AG04450 (cell line): Measurements from ENCODE around the gene PRLHR. TPM values are rescaled to one million over a fixed set of nuclear protein-coding genes. Genes with fewer than 3 reads are reported as not detected.

Experiments
- CTCF ChIA-PET: fragments of 300-600, 350-600 bp; formaldehyde crosslinking; extraction: SDS; loops from one replicate; lab custom pipeline; 2022; ENCODE audit warnings: antibody characterized with exemption, inconsistent platforms; lab: Charles Lee
- POLR2A ChIA-PET: fragments of 350-600 bp; formaldehyde crosslinking; extraction: SDS; loops from one replicate; lab custom pipeline; 2021; ENCODE audit warnings: antibody characterized with exemption, inconsistent platforms; lab: Yijun Ruan, JAX
- DNase-seq: peaks from one replicate; pipeline ENCODE4 v3.0.0-alpha.2; 2011; ENCODE audit warnings: low read depth, low spot score
- H3K27ac ChIP-seq: one replicate; pipeline ENCODE4 v1.5.1; 2012; ENCODE audit warnings: low read depth, low read length, control low read depth
- H3K27me3 ChIP-seq: one replicate; pipeline ENCODE4 v1.6.0; 2012; ENCODE audit warnings: low read length; ENCODE audit not compliant: control insufficient read depth, insufficient read depth
- H3K4me3 ChIP-seq: 2 replicates; pipeline ENCODE4 v1.5.1; 2011; ENCODE audit warnings: mild to moderate bottlenecking, low read depth, low read length, control low read depth
- H3K9me3 ChIP-seq: 2 replicates; pipeline ENCODE4 v1.5.1; 2012; ENCODE audit warnings: low read length; ENCODE audit not compliant: control insufficient read depth, insufficient read depth
- polyA plus RNA-seq: library from polyadenylated mRNA; depleted of rRNA; stranded (reverse); fragments of >200 nt; gene quantifications from 2 replicates; pipeline ENCODE4 v1.2.3, GENCODE V29; 2011
- TF ChIP-seq, protein P1 (sequence below): IDR thresholded peaks from 2 replicates; pipeline ENCODE4 v1.5.1; 2011; ENCODE audit warnings: low read depth, low read length, control low read depth, inconsistent platforms

The PRLHR gene
- polyA plus RNA-seq, 1 experiment = not detected

DNA sequence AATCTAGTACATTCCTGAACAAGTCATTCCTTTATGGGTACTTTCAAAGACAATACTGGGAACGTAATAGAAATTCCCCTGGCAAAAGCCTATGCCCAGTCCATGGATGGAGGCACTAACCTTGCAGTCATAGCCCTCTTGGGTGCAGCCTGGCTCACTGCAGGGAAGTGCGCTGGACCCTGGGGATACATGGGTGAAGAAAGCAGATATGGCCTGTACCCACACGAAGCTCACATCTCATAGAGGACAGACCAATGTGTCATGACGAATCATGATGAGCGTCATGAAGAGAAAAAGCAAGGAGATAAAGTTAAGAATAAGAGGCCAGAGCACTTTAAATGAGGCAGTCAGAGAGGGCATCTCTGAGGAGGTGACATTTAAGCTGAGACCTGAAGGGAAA is 11.8 kb downstream of the PRLHR start:
- TF ChIP-seq, protein P1, sequence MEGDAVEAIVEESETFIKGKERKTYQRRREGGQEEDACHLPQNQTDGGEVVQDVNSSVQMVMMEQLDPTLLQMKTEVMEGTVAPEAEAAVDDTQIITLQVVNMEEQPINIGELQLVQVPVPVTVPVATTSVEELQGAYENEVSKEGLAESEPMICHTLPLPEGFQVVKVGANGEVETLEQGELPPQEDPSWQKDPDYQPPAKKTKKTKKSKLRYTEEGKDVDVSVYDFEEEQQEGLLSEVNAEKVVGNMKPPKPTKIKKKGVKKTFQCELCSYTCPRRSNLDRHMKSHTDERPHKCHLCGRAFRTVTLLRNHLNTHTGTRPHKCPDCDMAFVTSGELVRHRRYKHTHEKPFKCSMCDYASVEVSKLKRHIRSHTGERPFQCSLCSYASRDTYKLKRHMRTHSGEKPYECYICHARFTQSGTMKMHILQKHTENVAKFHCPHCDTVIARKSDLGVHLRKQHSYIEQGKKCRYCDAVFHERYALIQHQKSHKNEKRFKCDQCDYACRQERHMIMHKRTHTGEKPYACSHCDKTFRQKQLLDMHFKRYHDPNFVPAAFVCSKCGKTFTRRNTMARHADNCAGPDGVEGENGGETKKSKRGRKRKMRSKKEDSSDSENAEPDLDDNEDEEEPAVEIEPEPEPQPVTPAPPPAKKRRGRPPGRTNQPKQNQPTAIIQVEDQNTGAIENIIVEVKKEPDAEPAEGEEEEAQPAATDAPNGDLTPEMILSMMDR = no peak
- no peaks in the 10 kb centered on the region for H3K27me3 ChIP-seq
- no peaks in the 10 kb centered on the region for H3K9me3 ChIP-seq
- H3K27ac ChIP-seq = no peak overlapping the region
- CTCF ChIA-PET = interaction anchor here (1.6 kb wide), 1 partner anchor 15 kb away, joined by 5 read pairs; no protein-coding TSS in a partner anchor
- DNase-seq = no peak
- H3K4me3 ChIP-seq = no peak overlapping the region
- POLR2A ChIA-PET = no interaction called here

DNA sequence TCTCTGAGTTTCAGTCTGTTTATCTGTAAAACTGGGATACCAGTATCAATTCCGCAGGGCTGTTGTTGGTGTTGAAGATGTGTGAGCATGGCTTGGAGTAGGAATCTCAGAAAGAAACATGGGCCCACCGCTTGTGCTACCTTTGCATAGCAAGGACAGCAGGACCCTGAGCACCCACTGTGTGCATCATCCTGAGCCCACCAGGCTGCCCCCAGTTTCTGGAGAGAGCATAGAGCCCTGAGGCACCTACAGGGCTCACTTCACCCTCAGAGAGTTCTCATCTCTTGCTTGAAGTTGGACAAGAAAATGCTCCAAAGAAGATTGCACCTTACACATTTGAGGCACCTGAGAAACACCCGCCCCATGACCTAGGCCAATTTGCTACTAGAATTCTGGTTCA is 12.9 kb downstream of the PRLHR start:
- H3K9me3 ChIP-seq = no peaks in the 10 kb centered on the region

DNA sequence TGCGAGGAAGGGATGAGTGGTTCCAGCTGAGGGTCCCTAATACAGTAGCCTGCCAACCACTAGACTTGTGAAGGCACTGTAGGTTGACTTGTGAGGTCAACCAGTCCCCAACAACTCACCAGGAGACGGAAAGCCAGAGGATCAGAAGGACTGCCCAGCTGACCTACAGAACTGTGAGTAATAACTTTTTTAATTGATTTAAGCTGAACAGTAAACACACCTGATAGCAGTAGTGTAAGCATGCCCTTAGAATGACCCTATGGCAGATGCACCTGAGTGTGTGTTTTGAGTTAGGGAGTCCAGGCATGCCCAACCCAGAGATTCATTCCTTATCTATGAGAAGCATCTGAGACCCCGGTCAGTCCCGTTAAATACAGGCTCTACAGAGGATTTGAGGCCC is 14.1 kb downstream of the PRLHR start:
- ChIA-PET POLR2A (no interaction called here), CTCF (no interaction called here)
- Histone ChIP-seq H3K27me3 (peaks cover 8% of the 10 kb centered on the region), H3K4me3 (no peak overlapping the region), H3K9me3 (no peaks in the 10 kb centered on the region), H3K27ac (no peak overlapping the region)
- no peak for DNase-seq
- TF ChIP-seq, protein P1 = no peak

More for the DNA sequence above, 12.9 kb downstream of the PRLHR start:
- TF ChIP-seq, protein P1 = no peak
- Histone ChIP-seq H3K4me3 (no peak overlapping the region), H3K27ac (no peak overlapping the region), H3K27me3 (no peaks in the 10 kb centered on the region)
- ChIA-PET POLR2A (no interaction called here), CTCF (no interaction called here)
- no peak for DNase-seq

DNA sequence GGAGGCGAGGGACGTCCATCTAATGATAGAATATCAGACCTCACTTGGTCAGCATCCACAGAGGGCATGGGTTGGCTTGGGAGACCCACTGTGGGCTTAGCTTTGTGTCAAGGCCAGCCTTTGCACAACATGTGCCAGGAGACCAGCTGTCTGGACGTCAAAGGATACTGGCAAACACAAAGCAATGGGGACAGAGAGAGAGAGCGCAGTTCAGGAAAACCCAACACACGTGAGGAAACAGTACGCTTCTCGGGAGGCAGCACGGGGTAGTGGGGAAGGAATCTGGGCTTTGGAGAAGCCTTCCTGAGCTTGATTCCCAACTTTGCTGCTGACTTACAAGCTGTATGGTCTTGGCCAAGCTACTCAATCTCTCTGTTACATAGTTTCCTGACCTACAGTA is 14.7 kb downstream of the PRLHR start:
- Histone ChIP-seq H3K4me3 (no peak overlapping the region), H3K27ac (no peak overlapping the region), H3K9me3 (no peaks in the 10 kb centered on the region), H3K27me3 (peaks cover 8% of the 10 kb centered on the region)
- ChIA-PET CTCF (interaction anchor here (1.0 kb wide), 1 partner anchor 140 kb away, joined by 3 read pairs; no protein-coding TSS in a partner anchor), POLR2A (no interaction called here)
- TF ChIP-seq, protein P1 = no peak
- DNase-seq = no peak

DNA sequence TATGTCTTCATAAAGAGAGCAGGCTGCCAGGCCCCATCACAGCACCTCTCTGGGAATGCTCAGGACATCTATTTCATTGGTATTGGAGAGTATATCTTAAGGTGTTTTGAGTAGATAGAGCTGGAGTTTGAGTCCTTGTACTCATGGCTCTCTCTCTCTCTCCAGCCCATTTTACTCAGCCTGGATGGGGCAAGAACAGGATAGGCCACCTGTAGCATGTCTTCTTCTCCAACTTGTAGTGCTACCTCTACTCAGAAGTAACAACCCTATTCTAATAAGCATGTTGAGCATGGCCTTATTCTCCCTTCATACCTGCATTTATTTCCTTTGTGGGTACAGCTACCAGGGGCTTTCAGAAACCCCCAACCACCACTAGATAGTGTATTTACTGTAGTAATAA is 21.9 kb downstream of the PRLHR start:
- no peak for DNase-seq
- Histone ChIP-seq H3K9me3 (no peaks in the 10 kb centered on the region), H3K27me3 (peaks cover 16% of the 10 kb centered on the region), H3K4me3 (no peak overlapping the region), H3K27ac (no peak overlapping the region)
- POLR2A ChIA-PET = no interaction called here
- TF ChIP-seq, protein P1 = no peak
- CTCF ChIA-PET = interaction anchor here (2.2 kb wide), 1 partner anchor 147 kb away, joined by 8 read pairs; no protein-coding TSS in a partner anchor
